Stimulated activated CD4-positive, alpha-beta T cell treated with anti-CD3 and anti-CD28 coated beads, Interleukin-15, amount 100 ng/mL, for 1 hour (primary cell): ENCODE measurements around the gene PLAGL2.

Source experiments
- DNase-seq, 2 donors: peaks; one replicate each; pipeline ENCODE4 v3.0.0-alpha.2; 2020; ENCODE audit warnings: low read depth in 1 of 2, low spot score in 1 of 2

Gene PLAGL2

GRCh38 chr20:32231847-32232246, 24.3 kb upstream of the PLAGL2 start:
- DNase-seq: no peak

DNA sequence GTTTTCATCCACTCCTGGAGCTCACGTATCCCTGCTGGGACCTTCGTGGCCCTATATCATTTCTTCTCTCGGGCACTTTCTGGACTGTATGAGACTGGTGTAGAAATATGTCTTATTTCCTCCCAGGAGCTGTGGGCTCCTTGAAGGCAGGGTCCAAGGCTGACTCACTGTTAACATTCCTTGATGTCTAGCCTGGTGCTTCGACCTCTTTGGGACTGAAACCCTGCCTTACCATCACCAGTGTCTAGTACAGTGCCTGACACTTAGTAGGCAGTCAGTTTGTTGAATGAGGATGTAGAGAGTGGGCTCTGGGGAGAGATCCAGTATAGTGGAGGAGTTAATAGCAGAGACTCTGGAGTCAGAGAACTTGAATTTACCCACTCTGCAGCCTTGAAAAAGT, 23.7 kb upstream of the PLAGL2 start:
- DNase-seq: no peak

GRCh38 chr20:32230707-32231106, 23.2 kb upstream of the PLAGL2 start:
- no peak for DNase-seq

DNA sequence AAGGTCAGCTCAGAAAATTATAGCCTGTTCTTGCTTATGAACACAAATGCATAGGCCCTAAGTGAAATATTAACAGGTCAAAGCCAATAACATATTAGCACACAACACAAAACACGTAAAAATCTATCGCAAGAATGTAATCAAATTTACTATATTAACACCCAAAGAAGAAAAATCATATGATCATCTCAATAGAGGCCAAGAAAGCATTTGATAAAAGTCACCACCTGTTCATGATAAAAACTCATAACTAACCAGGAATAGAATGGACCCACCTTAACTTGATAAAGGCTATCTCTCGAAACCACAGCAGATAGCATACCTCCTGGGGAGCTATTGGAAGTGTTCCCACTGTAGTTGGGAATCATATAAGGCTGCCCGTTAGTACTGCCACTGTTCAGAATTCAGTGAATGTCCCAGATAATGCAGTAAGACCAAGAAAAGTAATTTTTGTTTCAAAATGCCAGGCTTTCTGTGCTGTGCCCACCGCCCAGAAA, 21.8 kb upstream of the PLAGL2 start:
- no peak for DNase-seq

GRCh38 chr20:32227744-32228688, 20.5 kb upstream of the PLAGL2 start:
- no peak for DNase-seq

GRCh38 chr20:32227306-32227705, 19.8 kb upstream of the PLAGL2 start:
- DNase-seq: no peak

DNA sequence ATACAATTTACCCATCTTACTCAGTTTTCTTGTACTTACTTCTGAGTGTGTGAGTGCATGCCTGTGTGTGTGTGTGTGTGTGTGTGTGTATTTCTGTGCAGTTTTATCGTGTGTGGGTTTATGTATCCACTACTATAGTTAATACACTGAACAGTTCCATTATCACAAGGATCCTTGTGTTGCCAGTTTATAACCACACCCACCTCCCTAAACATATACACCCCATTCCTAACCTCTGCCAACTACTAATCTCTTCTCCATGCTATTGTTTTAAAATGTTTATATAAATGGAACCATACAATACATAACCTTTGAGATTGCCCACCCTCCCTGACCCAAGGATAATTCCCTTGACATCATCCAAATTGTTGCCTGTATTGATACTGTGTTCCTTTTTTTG, 18.8 kb upstream of the PLAGL2 start:
- DNase-seq: no peak

- no peak for DNase-seq
These were observed 16.9 kb upstream of the PLAGL2 start for GRCh38 chr20:32224463-32224862.

DNA sequence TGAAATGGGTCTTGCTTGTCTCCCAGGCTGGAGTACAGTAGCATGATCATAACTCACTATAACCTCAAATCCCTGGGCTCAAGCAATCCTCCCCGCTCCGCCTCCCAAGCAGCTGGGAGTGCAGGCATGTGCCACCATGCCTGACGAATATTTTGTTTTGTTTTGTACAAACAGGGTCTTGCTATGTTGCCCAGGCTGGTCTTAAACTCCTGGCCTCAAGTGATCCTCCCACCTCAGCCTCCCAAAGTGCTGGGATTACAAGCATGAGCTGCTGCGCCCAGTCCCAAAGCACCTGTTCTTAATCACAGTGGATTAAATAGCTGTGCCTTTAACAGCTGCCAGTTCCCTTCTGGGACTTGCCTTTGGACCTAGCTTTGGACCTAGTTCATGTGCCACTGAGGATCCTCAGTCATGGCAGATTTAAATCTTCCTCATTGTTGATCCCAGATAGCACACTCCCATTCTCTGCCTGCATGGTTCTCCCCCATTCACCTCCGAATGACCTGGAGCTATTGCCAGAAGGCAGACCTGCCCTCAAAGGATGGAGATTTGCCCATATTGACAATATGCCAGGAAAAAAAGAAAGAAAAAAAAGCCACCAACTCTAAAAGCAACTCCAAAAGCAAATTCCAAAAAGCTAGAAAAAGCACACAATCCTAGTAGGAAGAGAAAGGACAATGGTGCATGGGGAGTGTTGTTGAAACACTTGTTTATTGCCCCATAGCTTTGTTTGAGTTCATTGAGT, 10.8 kb upstream of the PLAGL2 start:
- no peak for DNase-seq

DNA sequence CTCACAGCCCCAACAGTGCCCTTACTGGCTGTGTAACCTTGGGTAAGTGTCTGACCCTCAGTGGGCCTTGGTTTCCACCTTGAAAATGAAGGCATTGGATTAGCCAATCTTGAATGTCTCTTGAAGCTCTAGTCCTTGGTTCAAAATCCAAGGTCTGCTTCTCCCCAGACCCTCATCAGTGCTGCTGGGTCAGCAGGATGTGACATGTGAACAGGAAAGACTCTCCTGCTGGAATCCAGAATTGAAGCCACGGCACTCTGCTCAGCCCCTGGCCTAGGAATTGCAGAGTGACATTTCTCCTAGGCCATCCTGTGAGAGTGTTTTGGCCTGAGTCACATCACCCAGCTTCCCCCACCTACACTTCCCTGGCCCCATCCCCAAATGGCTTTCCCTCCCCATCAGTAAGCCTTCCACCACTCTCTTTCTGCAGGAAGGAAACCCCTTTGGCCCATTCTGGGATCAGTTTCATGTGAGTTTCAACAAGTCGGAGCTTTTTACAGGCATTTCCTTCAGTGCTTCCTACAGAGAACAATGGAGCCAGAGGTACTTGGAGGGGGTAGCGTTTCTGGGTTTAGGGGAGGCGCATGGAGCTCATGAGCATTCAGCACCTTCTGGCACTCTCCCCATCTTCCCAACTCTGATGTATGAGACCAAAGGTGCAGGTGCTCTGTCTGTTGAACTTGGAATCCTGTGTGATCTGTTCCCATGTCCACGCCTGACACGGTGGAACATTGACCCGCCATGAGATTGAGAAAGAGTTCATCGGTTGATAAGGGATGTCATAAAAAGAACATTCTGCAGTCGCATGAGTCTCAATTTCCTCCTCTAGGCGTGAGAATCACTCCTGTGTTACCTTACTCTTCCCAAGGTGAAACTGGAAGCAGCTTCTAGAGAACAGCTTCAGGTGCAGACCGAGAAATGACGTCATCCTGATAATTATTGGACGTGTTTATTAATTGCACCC, 8.9 kb upstream of the PLAGL2 start:
- no peak for DNase-seq

GRCh38 chr20:32215729-32216128, 8.2 kb upstream of the PLAGL2 start:
- DNase-seq: no peak

GRCh38 chr20:32215147-32215546, 7.6 kb upstream of the PLAGL2 start:
- no peak for DNase-seq

DNA sequence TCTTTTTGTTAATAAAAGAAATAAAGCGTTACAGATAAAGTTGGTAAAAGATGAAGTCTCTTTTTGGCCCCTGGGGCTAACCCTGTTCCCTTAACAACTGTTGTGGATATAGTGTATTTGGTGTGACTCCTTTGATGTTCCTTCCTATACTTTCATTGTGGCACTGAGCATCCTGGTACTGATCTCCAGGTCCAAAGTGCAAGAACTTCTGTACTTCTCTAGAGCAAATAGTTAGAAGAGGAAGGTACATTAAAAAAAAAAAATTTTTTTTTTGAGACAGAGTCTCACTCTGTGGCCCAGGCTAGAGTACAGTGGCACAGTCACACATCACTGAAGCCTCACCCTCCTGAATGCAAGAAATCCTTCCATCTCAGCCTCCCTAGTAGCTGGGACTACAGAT, 6.3 kb upstream of the PLAGL2 start:
- DNase-seq: no peak

GRCh38 chr20:32209850-32210605, 2.5 kb upstream of the PLAGL2 start:
- no peak for DNase-seq

GRCh38 chr20:32208499-32209154, 1.1 kb upstream of the PLAGL2 start:
- no peak for DNase-seq

GRCh38 chr20:32206760-32207625, 550 bp downstream of the PLAGL2 start:
- DNase-seq: no peak

- DNase-seq: no peak
These were observed 1.4 kb downstream of the PLAGL2 start for GRCh38 chr20:32205843-32206759.
